Dermis microvascular lymphatic vessel endothelial cell (primary cell): ENCODE results near the gene FRY. TPM values are rescaled to one million over a fixed set of nuclear protein-coding genes. Genes with fewer than 3 reads are reported as not detected.

Source experiments
- DNase-seq, 2 donors: peaks; one replicate each; pipeline versions ENCODE4 v3.0.0 to v3.0.0-alpha.2; 2010; ENCODE audit warnings: low read depth in 2 of 2
- total RNA-seq: library from RNA; depleted of rRNA; stranded (reverse); fragments of >200 nt; gene quantifications from 2 replicates; pipeline ENCODE4 v1.2.1, GENCODE V29; 2014

The FRY gene
- total RNA-seq, 1 donor from 2014 or later = 107 TPM

GRCh38 chr13:32212421-32212820 lies 180.8 kb downstream of the FRY start:
- DNase-seq = no peak

DNA sequence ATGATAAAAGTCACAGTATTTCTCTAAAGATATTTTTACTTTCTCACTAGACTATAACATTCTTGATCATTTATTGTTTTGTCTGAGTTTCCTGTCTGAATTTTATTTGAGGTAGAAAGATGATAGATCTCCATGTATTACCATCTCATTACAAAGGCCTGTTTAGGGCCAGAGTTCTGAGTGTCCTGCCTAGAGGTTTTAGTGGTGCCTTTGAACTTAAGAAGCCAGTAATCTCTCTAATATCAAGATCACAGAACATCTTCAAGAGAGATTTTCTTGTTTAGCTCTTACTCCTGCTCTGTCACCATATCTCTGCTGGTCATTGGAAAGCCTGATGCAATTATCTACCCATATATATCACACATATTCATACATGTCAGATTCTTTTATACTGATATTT lies 182.1 kb downstream of the FRY start:
- no peak for DNase-seq

- no peak for DNase-seq
Measured at GRCh38 chr13:32214071-32214470, 182.5 kb downstream of the FRY start.

DNA sequence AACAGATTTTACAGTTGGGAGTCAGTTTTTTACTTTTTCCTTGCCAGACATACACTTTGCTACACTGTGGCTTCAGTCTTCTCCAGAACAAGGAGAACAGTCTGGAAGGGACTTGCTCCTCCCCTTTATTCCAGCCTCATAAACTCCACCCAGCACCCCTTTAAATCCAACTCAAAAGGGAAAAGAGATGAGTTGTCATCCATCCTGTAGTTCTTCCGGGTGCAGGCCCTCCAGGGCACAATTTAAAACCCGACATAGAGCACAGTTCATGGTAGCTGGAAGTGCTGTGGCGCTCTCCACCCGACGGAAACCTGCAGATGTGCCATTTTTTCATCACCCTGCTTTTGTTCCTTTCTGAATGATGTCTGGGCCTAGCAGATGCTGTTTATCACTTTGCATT lies 184.7 kb downstream of the FRY start:
- DNase-seq = no peak

DNA sequence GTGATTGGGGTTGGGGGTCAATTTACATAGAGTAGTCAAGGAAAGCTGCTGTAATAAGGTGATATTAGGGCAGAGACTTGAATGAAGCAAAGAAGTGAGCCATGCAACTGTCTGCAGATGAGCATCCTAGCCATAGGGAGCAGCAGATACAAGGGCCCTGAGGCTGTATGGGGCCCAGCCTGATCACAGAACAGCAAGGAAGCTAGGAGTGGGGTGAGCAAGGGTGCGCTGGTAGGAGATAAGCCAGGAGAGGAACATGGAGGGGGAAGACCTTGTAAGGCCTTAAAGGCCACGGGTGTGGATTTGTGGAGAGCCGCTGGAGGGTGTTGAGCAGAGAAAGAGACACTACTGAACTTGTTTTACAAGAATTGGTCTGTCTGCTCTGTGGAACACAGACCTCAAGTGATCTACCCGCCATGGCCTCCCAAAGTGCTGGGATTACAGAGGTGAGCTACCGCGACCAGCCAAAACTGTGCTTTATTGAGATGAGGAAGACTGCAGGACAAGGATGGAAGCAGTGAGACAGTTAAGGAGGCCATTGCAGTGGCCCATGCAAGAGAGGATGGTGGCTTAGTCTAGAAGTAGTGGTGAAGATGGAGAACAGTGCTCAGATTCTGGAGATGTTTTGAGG lies 190.6 kb downstream of the FRY start:
- DNase-seq = no peak

GRCh38 chr13:32224916-32225315 lies 193.3 kb downstream of the FRY start:
- no peak for DNase-seq

DNA sequence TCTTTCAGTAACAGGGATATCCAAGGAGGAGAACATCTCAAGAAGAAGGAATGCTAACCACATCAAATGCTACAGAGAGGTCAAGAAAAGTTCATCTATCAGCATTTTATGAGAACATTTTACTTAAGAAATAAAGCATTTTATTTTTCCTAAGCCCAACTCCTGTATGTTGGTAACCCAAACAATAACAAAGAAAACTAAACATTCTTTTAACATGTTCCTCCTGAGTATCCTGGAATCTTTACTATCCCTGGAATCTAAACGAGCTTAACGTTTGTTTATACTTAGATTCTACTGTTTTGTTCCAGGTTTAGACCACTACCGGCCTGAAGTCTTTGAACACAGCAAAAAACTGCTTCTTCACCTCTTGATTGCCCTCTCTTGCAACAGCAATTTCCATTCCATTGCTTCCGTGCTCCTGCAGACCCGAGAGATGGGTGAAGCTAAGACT lies 193.9 kb downstream of the FRY start:
- no peak for DNase-seq

GRCh38 chr13:32228330-32229041 lies 196.9 kb downstream of the FRY start:
- peak in 1 of 2 donors; percentile 19 for DNase-seq

DNA sequence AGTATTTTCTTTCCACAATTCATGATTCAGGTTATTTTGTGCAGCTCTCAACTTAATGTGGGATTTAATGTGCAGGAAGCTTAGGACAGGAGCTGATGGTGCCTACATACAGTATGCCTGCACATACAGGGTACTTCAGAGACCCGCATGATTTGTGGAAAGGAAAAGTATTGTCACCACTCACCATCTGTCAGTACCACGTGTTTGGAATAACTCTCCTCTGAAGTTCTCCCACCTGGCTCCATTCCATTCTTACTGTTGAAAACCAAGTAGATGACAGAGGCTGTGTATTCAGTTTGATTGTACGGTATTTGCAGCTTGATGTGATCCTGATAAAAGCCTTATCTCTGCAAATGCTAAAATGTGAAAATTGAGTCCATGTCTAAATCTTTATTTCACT lies 197.9 kb downstream of the FRY start:
- DNase-seq = peak; percentile 14 to 24

GRCh38 chr13:32232263-32232662 lies 200.7 kb downstream of the FRY start:
- DNase-seq = no peak

- DNase-seq = no peak
Measured at GRCh38 chr13:32233062-32233461, 201.5 kb downstream of the FRY start.

DNA sequence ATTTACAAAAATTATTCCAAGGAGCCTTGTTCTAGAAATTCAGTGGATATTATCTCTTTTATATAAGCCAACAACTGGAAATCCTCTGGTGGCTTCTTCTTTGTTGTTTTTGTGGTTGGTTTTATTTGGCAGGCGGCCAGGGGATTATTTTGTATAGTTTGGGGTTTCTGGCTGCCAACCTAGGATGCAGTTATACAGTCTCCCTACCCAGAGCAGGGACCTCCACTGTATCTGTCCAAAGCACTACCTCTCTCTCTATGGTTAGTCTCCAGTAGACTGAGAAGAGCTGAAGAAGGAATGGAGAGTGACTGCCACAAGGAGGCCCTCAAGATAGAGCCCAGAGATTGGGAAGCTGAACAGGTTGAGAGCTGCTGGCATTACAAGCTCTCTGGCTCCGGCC lies 203.3 kb downstream of the FRY start:
- DNase-seq = no peak

- no peak for DNase-seq
Measured at GRCh38 chr13:32237681-32238080, 206.1 kb downstream of the FRY start.

GRCh38 chr13:32243695-32244094 lies 212.1 kb downstream of the FRY start:
- DNase-seq = no peak

DNA sequence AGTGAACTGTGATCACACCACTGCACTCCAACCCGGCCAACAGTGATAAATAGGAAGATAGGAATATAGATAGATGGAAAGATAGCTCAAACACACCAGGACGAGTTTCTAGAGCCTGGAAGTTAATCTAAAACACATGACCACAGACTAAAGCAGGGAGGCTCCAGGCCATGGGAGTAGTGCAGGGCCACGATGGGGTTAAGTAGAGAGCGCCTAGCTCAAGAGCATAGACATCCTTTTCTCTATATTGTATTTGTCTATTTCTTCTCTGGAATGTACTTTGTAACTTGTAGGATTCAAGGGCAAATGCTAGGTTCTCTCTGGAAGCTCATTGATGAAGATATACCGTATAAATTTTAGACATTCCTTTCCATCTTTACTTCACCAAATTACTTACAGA lies 214.0 kb downstream of the FRY start:
- no peak for DNase-seq

- DNase-seq = peak in 1 of 2 donors; percentile 79
Measured at GRCh38 chr13:32246468-32246867, 214.9 kb downstream of the FRY start.

GRCh38 chr13:32247887-32248286 lies 216.3 kb downstream of the FRY start:
- DNase-seq = no peak

GRCh38 chr13:32248801-32249200 lies 217.2 kb downstream of the FRY start:
- DNase-seq = no peak

GRCh38 chr13:32252812-32253438 lies 221.4 kb downstream of the FRY start:
- no peak for DNase-seq

DNA sequence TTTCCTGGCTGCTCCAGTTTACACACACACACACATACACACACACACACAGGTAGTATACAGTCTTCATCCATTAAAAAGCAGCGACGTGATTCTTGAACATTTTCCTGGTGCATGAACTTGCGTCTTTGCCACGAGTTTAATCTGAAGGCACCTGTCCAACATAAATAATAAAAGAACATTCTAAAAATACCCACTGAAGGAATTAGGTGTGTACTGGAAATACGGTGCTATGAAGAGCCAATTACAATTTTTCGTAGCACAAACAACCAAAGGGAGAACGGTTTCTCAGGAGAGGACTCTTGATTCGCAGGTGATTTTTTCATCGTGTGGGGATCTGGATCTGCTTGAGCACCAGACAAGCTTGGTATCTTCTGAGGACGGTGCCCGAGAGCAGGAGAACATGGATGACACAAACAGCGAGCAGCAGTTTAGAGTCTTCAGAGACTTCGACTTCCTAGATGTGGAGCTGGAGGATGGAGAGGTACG lies 222.4 kb downstream of the FRY start:
- peak in 1 of 2 donors; percentile 75 for DNase-seq

GRCh38 chr13:32254416-32254815 lies 222.8 kb downstream of the FRY start:
- DNase-seq = peak in 1 of 2 donors; percentile 35

DNA sequence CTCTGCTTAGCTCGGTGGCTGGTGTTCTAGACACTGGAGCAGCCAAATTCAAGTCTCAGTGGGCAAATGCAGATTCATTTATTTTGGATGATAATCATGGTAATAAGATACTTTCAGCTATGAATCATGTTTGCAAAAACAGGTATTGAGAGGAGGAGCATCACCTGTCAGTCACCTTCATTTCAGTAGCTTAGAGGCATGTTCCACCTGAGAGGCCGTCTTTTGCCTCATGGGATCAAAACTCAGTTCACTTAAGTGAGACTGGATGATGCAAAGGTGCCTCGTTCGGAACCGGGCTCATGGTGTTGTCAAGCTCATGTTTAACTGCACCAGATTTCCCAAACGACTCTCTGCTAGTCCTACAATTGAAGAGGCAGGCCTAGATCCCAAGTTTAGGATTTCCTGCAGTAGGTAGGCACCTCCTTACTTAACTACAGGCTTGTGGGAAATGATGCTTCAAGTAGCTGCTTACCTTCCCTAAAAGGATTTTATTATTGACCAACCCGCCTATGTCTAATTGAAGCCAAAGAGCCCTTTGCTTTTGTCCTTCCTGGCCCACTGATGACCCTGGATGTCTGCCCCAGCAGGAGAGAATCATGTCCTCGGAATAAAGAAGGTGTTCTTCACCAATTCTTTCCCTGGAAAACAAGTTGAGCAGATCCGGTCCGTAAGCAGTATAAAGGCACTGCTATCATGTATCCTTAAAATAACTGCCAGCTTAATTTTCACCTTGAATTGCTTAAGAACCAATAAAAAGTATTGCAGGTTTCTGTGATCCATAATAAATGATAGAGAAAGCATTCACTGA lies 223.5 kb downstream of the FRY start:
- no peak for DNase-seq
